NOMO-1 treated with dmso at 0.1 percent for 144 hours (cell line): ENCODE measurements around the gene MMP27.
"Not testable (repeated sequence)": the region's sequence is repeated elsewhere in the genome, so short reads cannot be mapped to it uniquely, and the experiment has no call there.

Source experiments
- DNase-seq: peaks from one replicate; lab custom pipeline; 2025; ENCODE audit not compliant: unreplicated experiment; lab: John Stamatoyannopoulos, UW

The MMP27 gene, protein sequence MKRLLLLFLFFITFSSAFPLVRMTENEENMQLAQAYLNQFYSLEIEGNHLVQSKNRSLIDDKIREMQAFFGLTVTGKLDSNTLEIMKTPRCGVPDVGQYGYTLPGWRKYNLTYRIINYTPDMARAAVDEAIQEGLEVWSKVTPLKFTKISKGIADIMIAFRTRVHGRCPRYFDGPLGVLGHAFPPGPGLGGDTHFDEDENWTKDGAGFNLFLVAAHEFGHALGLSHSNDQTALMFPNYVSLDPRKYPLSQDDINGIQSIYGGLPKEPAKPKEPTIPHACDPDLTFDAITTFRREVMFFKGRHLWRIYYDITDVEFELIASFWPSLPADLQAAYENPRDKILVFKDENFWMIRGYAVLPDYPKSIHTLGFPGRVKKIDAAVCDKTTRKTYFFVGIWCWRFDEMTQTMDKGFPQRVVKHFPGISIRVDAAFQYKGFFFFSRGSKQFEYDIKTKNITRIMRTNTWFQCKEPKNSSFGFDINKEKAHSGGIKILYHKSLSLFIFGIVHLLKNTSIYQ

DNA sequence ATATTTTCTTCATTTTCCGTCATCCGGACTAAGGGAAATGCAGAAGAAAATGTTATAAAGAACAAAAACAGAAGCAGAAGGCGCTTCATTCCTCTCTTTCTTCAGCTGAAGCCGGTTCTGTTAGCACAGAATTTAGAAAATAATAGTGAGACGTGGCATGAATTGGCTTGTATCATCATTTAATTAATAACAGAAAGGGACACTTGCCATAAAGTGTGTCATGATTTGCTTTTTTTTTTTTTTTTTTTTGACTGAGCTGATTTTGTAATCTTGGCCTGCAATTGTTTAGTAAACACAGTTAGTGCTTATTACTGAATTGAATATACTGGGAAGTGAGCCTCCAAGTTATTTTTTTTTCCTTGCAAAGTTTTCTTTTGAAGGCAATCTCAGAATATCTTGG is at the start of gene MMP27:
Gene MMP27, minus strand, starts transcription at position 144 of the 400 bp plus-strand sequence. Its CDS starts 55 bp downstream, at position 89.
- DNase-seq = no peak

DNA sequence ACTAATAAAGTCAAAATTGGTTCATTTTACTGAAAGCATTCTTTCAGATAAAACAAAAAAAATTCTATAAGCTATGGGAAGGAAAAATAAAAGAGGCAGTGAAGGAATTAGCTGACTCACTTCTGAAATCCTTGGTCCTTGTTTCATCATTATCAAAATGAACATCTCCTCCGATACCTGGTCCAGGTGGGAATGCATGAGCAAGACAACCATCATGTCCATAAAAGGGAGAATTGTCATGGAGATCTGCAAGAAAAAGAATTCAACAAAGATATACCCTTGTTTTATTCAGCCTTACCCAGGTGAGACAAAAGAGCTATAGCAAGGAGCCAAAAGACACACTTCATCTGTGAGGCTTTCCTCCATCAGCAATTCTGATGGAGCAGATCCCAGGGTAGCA is 47.7 kb upstream of the MMP27 start:
- DNase-seq = no peak

GRCh38 chr11:102751673-102752072 is 46.1 kb upstream of the MMP27 start:
- no peak for DNase-seq

GRCh38 chr11:102749101-102749722 is 43.6 kb upstream of the MMP27 start:
- DNase-seq = no peak

DNA sequence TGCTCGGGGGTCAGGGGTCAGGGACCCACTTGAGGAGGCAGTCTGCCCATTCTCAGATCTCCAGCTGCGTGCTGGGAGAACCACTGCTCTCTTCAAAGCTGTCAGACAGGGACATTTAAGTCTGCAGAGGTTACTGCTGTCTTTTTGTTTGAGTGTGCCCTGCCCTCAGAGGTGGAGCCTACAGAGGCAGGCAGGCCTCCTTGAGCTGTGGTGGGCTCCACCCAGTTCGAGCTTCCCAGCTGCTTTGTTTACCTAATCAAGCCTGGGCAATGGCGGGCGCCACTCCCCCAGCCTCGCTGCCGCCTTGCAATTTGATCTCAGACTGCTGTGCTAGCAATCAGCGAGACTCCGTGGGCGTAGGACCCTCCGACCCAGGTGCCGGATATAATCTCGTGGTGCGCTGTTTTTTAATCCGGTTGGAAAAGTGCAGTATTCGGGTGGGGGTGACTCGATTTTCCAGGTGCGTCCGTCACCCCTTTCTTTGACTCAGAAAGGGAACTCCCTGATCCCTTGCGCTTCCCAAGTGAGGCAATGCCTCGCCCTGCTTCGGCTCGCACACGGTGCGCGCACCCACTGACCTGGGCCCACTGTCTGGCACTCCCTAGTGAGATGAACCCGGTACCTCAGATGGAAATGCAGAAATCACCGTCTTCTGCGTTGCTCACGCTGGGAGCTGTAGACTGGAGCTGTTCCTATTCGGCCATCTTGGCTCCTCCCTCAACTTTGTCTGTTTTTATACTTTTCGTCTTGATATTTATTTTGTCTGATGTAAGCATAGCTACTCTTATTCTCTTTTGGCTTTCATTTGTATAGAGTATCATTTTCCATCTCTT is 41.4 kb upstream of the MMP27 start:
- not testable (repeated sequence) for DNase-seq

DNA sequence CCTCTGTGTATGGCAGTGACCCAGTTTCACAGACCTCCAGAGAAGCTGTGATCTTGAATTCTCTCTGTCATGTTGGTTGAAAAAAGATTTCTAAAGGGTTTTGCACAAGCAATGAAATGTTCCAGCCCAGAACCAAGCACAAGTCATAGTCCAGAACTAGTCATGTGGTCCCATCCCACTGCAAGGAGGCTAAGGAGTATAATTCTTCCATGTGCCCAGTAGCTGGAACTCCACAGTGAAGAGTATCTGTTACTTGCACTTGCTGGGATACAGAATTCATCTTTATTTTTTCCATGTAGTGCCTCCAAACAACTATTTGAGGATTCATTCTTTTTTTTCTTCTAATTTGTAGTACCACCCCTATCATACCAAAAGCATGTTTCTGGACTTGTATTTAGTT is 29.1 kb upstream of the MMP27 start:
- no peak for DNase-seq

DNA sequence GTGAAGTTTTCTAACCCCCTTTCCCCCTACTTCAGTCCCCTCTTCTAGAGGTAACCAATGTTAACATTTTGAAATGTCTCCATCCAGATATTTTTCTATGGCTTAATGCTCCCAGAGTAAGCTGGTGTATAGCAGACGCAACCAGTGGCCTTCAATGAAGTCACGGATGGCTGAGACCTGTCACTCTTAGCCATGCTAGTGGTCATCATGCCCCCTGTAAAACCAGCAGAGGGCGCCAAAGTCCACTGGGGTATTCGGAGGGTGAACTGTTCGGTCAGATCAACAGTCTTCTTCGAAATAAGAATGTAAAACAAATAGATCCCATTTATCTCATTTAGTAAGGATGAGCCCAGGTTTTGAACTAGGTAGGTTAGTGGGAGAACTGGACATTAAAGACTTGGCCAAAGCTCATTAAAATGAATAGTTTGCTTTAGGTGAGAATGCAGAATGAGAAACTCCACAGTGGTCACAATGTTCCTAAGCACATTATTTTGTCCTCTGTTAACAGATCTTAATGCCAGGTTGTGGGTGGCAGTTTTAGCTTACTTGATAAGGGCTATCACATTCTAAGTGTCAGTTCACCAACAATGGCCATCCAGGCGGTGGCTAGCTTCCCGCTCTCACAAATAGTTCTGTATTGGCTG is 27.8 kb upstream of the MMP27 start:
- DNase-seq = no peak

GRCh38 chr11:102730944-102731343 is 25.4 kb upstream of the MMP27 start:
- DNase-seq = not testable (repeated sequence)

- no peak for DNase-seq
Measured at GRCh38 chr11:102729849-102730815, 24.6 kb upstream of the MMP27 start.

DNA sequence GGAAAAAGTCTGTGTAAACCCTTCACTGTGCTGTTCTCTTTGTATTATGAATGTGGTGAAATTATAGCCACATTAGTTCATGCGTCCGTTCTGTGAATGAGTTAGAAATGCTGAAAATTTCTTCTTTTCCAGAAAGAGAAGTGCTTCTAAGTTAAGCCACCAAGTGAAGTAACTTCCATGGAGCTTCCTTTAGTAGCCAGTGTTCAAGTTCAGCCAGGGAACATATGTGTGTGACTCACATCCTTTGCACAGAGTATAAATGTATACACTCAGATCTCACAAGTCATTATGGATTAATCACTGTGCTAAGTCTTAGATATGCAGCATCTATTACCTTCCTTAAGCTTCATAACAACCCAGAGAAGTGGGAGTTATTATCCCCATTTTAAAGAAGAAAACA is 22.3 kb upstream of the MMP27 start:
- DNase-seq = peak; percentile 35

- DNase-seq = peak; percentile 47
Measured at GRCh38 chr11:102724904-102725500, 19.4 kb upstream of the MMP27 start, which contains the start of gene MMP8. Gene MMP8 (minus strand): TSS chr11:102724954. CDS start chr11:102724855, 99 bp downstream.

GRCh38 chr11:102722821-102723220 is 17.3 kb upstream of the MMP27 start:
- peak; percentile 51 for DNase-seq

- DNase-seq = no peak
Measured at GRCh38 chr11:102719620-102720277, 14.2 kb upstream of the MMP27 start.

- DNase-seq = no peak
Measured at GRCh38 chr11:102717280-102717679, 11.7 kb upstream of the MMP27 start.

DNA sequence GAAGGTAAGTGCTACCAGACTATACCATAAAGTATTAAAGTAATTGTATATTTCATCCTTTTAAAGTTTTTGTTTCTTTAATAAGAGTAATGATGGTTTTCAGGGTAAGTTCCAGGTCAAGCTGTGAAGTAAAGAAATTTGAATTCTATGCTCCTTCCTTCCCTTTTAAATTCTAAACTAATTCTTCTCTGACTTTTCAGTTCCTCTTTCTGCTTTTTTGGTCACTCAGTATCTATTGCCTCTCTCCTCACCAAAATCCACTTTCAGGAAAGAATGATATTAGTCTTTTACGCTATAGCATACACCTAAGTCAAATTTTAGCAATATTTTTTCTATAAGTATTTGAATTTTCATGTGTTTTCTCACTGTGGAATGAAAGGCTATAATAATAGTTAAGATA is 11.0 kb upstream of the MMP27 start:
- peak; percentile 59 for DNase-seq

DNA sequence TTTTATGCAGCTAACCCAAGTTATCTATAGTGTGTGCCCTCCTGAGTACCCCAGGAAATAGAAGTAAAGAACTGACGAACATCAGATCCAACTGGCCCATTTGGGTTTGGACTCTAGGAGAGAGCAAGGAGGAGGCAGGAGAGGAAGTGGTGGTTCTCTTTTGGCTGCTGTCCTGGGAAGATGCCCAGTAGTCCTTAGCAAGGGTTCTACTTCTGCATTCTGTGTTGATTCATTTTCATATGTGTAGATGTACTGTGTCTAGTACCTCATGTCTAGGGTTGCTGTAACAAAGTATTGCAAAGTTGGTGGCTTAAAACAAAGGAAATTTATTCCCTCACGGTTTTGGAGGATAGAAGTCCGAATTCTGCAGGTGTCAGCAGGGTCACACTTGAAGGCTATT is 6.6 kb upstream of the MMP27 start:
- peak; percentile 34 for DNase-seq

GRCh38 chr11:102709201-102709945 is 3.8 kb upstream of the MMP27 start:
- DNase-seq = peak; percentile 57

- DNase-seq = no peak
Measured at GRCh38 chr11:102708654-102709053, 3.1 kb upstream of the MMP27 start.
